OCI-LY3 (cell line): ENCODE results near the gene UNKL.

Experiments used
- CTCF ChIP-seq: fragments of 200-600, 300-600 bp; sonication (generic); IDR thresholded peaks from 2 replicates; pipeline ENCODE4 v1.5.1; 2014; ENCODE audit warnings: antibody characterized with exemption, low read length, low read depth
- EZH2phosphoT487 ChIP-seq: fragments of 200-600 bp; shearing (Covaris generic); IDR thresholded peaks from 2 replicates; pipeline ENCODE4 v1.6.1; 2018; ENCODE audit warnings: antibody characterized with exemption, mixed run types, low read depth

GRCh38 chr16:1389762-1390161 lies 24.7 kb downstream of the UNKL start:
- TF ChIP-seq EZH2phosphoT487 = no peak
- TF ChIP-seq CTCF = no peak
